HG02759 (cell line): Measurements from ENCODE around the gene MARCO.
"Not testable (repeated sequence)": the region's sequence is repeated elsewhere in the genome, so short reads cannot be mapped to it uniquely, and the experiment has no call there.

ENCODE experiments used
- ATAC-seq: cut with Tn5 transposase; IDR thresholded peaks from one replicate; pipeline ENCODE4 v1.9.1; 2021; ENCODE audit warnings: mild to moderate bottlenecking, moderate library complexity; ENCODE audit not compliant: unreplicated experiment

Gene MARCO

DNA sequence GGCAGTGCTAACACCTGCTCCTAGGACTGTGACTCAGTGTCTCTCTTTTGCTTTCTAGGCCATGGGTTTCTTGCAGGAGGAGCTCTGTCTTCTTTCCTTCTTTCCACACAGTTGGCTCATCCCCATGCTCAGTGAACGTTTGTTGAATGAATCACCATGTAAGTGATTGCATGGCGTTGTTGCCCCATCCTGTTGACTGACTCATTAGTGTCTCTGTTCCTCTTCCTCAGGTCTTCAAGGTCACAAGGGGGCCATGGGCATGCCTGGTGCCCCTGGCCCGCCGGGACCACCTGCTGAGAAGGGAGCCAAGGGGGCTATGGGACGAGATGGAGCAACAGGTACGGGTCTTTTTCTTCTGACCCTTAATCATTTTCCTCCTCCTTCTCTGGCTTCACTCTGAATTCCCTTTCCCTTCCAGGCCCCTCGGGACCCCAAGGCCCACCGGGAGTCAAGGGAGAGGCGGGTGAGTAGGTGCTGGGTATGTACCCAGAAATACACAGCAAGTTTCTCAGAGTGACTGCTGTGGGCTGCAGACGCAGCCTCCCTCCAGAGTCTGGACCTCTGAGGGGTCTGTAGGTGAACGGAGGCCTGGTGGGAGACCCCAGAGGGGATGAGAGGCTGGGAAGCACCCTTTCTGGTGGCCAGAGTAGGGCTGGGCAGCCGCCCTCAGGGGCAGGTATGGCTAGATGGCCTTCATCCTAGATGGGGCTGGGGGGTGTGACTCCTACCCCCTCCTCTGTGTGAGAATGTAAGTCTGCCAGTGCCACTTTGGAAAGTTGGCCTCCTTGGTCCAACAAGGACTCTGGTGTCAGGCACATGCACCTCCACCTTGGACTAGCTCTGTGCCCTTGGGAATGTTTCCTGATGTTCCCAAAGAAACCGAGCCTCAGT, 32.4 kb downstream of the MARCO start:
- ATAC-seq, result no peak

GRCh38 chr2:118975133-118975532, 33.1 kb downstream of the MARCO start:
- no peak for ATAC-seq

GRCh38 chr2:118978064-118978463, 36.1 kb downstream of the MARCO start:
- ATAC-seq, result no peak

- no peak for ATAC-seq
Measured at GRCh38 chr2:118979152-118979861, 37.3 kb downstream of the MARCO start.

DNA sequence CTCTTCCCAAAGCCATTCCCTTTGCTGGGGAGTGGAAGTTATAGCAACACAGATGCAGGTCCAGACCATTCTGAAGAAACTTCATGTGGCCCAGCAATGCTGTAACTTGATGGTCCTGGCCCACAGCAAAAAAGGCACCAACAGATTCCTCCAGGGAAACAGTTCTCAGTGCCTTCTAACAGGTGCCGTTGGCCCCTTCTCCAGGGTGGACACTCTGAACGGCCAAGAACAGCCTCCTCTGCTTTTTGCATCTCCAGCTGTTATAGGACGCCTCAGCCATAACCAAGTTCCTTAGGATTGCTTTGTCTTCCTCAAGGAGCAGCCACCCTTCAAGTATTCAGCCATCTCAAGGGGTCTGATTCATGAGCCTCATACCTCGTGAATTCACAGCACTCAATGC, 38.0 kb downstream of the MARCO start:
- no peak for ATAC-seq

- no peak for ATAC-seq
Measured at GRCh38 chr2:118980573-118980972, 38.6 kb downstream of the MARCO start.

- peak; percentile 39 for ATAC-seq
Measured at GRCh38 chr2:118981632-118982031, 39.6 kb downstream of the MARCO start.

- ATAC-seq, result no peak
Measured at GRCh38 chr2:118982039-118982438, 40.0 kb downstream of the MARCO start.

DNA sequence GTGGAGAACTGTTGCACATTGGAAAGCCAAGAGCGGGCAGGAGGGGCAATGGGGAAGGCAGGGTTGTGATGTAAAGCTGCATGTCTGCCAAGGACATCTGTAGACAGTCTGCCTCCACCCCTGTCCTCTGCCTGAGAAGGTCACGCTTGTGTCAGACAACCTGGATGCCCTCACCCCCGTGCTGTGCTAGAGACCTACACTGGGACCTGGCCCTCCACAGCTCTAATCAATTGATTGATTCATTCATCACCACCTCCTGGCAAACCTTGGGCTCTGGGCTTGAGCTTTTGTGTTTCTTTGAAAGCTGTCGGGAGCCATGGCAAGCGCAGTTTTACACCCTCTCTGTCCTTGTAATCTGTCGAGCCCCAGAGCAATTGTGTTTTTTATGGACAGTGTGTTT, 41.1 kb downstream of the MARCO start:
- ATAC-seq, result no peak

DNA sequence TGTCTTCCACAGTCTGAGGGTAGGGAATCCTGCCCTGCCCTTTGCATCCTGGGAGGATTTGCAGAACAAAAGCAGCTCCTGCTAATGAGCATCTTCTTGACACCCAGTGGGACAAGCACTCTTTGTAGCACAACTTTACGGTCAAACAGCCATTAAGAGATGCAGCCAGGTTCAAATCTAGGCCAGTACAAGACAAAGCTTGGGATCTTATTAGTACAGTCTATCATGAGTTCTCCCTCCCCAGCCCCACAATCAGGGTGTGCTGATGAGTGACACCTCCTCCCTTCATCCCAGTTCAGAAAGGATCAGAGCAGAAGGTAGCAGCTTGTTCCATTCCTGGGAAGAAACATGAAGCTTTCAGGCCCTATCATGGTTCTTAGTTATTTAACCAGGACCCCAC, 41.9 kb downstream of the MARCO start:
- no peak for ATAC-seq

- peak; percentile 56 for ATAC-seq
Measured at GRCh38 chr2:118986738-118987137, 44.7 kb downstream of the MARCO start.

DNA sequence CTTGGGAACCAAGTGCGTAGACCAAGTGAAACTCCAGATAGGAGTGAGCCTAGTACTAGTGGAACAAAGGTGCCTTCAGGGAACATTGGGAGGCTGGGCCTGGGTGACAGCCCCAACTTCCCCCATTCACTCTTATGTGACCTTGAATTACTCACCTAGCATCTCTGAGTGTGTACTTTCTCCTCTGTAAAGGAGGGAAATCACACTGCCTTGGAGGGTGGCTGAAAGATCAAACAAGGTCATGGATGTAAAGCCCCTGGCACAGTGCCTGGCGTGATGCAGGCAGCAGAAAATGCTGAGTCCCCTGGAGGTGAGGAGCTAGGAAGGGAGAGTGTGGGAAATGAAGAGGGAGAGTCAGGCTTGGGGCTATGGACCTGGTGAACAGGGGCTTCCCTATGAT, 45.9 kb downstream of the MARCO start:
- ATAC-seq, result peak; percentile 48

DNA sequence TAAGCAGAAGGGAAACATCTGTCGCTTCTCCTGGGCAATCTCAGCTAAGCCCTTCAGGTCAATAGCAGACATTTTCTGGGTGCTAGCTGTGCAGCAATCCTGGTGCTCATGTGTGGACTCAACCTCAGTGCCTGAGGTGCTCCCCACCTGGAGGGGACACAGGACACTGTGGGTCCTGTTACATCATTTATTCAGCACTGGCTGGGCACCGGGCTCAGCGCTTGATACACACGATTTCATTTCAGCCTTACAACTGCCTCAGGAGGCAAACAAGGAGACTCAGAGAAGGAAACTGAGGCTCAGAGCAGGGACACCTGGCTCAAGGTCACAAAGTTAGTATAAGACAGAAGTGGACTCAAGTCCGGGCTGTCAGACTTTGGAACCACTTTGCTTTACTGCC, 46.7 kb downstream of the MARCO start:
- no peak for ATAC-seq

DNA sequence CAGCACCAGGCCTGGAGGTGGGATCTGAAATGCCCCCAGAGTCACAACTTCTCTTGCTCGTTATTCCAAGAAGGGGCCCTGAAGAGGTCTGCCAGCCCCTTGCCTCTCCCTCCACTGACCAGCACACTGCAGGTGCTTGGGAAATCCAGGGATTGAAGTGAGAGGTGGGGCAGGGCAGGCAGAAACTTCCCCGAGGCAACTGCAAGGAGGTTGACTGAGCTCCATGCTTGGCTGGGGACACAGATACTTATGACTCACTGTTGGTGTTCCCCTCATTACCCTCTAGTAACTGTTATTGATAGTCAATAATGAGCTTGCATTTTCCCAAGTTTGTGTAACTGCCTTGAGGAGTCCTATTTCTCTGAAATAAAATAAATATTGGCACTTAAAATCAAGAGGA, 47.5 kb downstream of the MARCO start:
- ATAC-seq, result peak; percentile 74

DNA sequence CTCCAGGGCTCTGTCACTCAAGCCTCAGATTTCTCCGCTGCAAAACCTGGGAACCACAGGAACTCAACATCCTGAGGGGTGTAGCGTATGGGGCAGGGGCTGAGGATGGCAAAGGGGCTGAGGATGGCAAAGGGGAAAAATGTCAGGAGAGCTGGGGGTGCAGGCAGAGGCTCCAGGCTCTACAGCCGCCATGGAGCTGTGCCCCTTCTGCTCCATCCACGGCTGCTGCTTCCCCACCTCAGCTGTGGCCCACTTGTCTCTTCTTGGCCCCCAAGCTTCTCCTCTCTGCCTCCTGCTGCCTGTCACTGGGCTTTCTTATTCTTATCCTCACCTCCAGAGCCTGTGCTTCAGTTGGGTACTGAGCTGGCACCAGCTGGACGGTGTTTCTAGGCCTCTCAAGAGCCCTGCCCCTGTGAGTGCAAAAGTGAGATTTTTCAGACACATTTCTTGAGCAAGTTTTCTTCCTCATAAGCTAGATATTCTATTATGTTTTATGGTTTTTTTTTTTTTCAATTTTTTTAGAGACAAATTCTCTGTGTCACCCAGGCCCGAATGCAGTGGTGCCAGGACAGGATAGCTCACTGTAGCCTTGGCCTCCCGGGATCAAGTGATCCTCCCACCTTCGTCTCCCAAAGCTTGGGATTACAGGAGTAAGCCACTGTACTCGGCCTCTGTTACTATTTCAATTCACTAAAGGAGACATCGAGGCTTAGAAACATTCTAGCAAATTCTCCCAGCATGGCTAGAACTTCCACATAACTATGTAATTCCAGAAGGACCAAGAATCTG, 49.0 kb downstream of the MARCO start:
- ATAC-seq, result no peak

GRCh38 chr2:118991554-118991953, 49.6 kb downstream of the MARCO start:
- ATAC-seq, result no peak

- no peak for ATAC-seq
Measured at GRCh38 chr2:118992740-118993391, 50.9 kb downstream of the MARCO start.

- no peak for ATAC-seq
Measured at GRCh38 chr2:118993392-118993752, 51.4 kb downstream of the MARCO start.

DNA sequence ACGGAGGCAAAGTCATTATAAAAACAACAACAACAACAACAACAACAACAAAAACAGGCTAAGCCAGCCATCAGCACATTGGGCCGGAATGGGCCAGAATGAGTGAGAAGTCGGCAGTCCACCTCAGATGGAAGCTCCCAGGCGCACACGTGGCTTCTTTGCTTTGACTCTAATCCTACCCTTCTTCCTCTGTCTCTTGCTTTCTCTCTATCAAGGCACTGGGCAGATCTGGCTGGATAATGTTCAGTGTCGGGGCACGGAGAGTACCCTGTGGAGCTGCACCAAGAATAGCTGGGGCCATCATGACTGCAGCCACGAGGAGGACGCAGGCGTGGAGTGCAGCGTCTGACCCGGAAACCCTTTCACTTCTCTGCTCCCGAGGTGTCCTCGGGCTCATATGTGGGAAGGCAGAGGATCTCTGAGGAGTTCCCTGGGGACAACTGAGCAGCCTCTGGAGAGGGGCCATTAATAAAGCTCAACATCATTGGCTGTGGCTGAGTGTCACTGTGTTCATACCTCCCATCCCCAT, 52.2 kb downstream of the MARCO start:
- ATAC-seq, result no peak

DNA sequence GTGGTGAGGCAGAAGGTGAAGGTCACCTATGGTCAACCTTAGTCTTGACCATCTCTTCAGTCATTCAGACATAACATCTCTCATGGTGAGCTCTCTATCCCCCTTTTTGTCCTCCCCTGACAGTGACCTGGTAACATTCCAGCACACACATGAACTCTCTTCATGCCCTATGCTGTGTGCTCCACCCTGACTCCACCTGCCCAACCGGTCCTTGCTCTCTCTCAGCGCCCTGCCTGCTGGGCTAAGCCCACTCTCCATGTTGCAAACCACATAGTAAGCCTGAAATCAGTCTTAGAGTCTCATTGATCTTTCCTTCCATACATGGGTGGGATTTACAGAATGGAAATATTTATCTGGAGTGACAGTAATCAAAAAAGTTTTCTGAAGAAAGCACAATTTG, 52.8 kb downstream of the MARCO start:
- ATAC-seq, result no peak

DNA sequence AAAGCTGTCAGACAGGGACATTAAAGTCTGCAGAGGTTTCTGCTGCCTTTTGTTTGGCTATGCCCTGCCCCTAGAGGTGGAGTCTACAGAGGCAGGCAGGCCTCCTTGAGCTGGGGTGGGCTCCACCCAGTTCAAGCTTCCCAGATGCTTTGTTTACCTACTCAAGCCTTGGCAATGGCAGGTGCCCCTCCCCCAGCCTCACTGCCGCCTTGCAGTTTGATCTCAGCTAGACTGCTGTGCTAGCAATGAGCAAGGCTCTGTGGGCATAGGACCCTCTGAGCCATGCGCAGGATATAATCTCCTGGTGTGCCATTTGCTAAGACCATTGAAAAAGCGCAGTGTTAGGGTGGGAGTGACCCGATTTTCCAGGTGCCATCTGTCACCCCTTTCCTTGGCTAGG, 61.9 kb downstream of the MARCO start:
- ATAC-seq, result not testable (repeated sequence)
